ENCODE measurements around the gene RCN1. TPM values are rescaled to one million over a fixed set of nuclear protein-coding genes. Genes with fewer than 3 reads are reported as not detected.

The RCN1 gene
- total RNA-seq, 2 donors from 2014 or later: 23.6 to 30.7 TPM

DNA sequence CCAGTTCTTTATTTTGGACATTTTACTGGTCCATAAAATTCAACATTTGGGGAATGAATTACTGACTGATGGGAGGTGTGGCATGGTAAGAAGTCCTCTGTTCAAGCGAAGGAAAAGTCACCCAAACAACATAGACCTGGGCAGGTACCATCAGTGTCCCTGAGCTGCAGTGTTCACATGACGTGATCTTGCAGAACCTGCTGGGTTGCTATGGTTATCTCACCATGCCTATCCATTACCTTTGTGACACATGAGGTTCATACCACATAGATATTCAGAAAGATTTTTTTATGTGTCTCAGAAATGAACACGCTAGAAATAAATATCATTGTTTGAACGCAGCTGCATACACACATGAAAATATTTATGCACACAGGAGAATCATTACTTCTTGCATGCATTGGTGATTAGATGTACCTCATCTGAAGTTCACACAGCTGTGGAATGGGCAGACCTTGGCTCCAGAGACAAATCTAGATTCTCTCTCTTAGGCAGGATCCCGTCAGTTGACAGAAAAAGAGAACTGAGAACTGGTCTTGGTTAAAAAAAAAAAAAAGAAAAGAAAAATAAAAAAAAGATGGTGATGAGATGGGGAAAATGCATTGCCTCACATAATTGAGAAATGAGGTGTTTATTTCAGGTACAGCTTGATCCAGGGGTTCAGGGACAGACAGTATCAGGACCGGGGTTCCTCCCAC, 21.4 kb upstream of the RCN1 start:
- ATAC-seq (no peak), DNase-seq (no peak)
- Histone ChIP-seq H3K36me3 (replicated peaks in 1 of 2; ENCODE audit: insufficient read depth in 1 of 2, low read depth in 2 of 2) (no peaks in the 10 kb centered on the region), H3K27me3 (peaks cover 0 to 5% of the 10 kb centered on the region in 2 donors), H3K4me3 (no peak overlapping the region), H3K9me3 (no peaks in the 10 kb centered on the region), H3K4me1 (no peaks in the 10 kb centered on the region), H3K27ac (no peak overlapping the region)
- 35 to 43% methylated on average over 6 of the region's 6 CpGs for WGBS, 2 donors
- TF ChIP-seq, protein P1, sequence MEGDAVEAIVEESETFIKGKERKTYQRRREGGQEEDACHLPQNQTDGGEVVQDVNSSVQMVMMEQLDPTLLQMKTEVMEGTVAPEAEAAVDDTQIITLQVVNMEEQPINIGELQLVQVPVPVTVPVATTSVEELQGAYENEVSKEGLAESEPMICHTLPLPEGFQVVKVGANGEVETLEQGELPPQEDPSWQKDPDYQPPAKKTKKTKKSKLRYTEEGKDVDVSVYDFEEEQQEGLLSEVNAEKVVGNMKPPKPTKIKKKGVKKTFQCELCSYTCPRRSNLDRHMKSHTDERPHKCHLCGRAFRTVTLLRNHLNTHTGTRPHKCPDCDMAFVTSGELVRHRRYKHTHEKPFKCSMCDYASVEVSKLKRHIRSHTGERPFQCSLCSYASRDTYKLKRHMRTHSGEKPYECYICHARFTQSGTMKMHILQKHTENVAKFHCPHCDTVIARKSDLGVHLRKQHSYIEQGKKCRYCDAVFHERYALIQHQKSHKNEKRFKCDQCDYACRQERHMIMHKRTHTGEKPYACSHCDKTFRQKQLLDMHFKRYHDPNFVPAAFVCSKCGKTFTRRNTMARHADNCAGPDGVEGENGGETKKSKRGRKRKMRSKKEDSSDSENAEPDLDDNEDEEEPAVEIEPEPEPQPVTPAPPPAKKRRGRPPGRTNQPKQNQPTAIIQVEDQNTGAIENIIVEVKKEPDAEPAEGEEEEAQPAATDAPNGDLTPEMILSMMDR (IDR thresholded peaks at IDR 0.05): no peak
- TF ChIP-seq POLR2A (IDR thresholded peaks at IDR 0.05): no peak
- intact Hi-C loops (cut with DNase I): no loop called here

GRCh38 chr11:32070692-32071091, 20.2 kb upstream of the RCN1 start:
- no peak overlapping the region for H3K27ac ChIP-seq
- TF ChIP-seq, protein P1 (IDR thresholded peaks at IDR 0.05): no peak
- intact Hi-C loops (cut with DNase I): no loop called here
- no peaks in the 10 kb centered on the region for H3K9me3 ChIP-seq
- no peaks in the 10 kb centered on the region for H3K4me1 ChIP-seq
- no peak overlapping the region for H3K4me3 ChIP-seq
- no peaks in the 10 kb centered on the region for H3K36me3 ChIP-seq (replicated peaks in 1 of 2; ENCODE audit: insufficient read depth in 1 of 2, low read depth in 2 of 2)
- DNase-seq (no peak), ATAC-seq (no peak)
- peaks cover 0 to 5% of the 10 kb centered on the region in 2 donors for H3K27me3 ChIP-seq
- 48 to 49% methylated on average over 5 of the region's 5 CpGs for WGBS, 2 donors

GRCh38 chr11:32071811-32072210, 19.1 kb upstream of the RCN1 start:
- intact Hi-C loops (cut with DNase I): no loop called here
- 19 to 21% methylated on average over 4 of the region's 4 CpGs for WGBS, 2 donors
- TF ChIP-seq, protein P1 (IDR thresholded peaks at IDR 0.05): peak in 3 of 7 experiments; percentile 17 to 36 (median 24)
- TF ChIP-seq POLR2A (IDR thresholded peaks at IDR 0.05): no peak
- no peaks in the 10 kb centered on the region for H3K9me3 ChIP-seq
- H3K4me3 ChIP-seq: no peak overlapping the region
- H3K27ac ChIP-seq: no peak overlapping the region
- DNase-seq: peak in 1 of 4 donors; percentile 32
- no peaks in the 10 kb centered on the region for H3K4me1 ChIP-seq
- peaks cover 0 to 5% of the 10 kb centered on the region in 2 donors for H3K27me3 ChIP-seq
- H3K36me3 ChIP-seq (replicated peaks in 1 of 2; ENCODE audit: insufficient read depth in 1 of 2, low read depth in 2 of 2): no peaks in the 10 kb centered on the region
- no peak for ATAC-seq

GRCh38 chr11:32072872-32073643, 17.8 kb upstream of the RCN1 start:
- TF ChIP-seq POLR2A (IDR thresholded peaks at IDR 0.05): no peak
- TF ChIP-seq, protein P1 (IDR thresholded peaks at IDR 0.05): no peak
- ATAC-seq: no peak
- intact Hi-C loops (cut with DNase I): no loop called here

More at GRCh38 chr11:32072872-32073643, 17.8 kb upstream of the RCN1 start:
- H3K9me3 ChIP-seq: no peaks in the 10 kb centered on the region
- no peaks in the 10 kb centered on the region for H3K4me1 ChIP-seq
- H3K27ac ChIP-seq: no peak overlapping the region
- no peaks in the 10 kb centered on the region for H3K36me3 ChIP-seq (replicated peaks in 1 of 2; ENCODE audit: insufficient read depth in 1 of 2, low read depth in 2 of 2)
- peaks cover 0 to 5% of the 10 kb centered on the region in 2 donors for H3K27me3 ChIP-seq
- no peak for DNase-seq
- no peak overlapping the region for H3K4me3 ChIP-seq
- 62 to 67% methylated on average over 12 of the region's 12 CpGs for WGBS, 2 donors

Measured in body of pancreas (tissue), 4 donors.